Measurements from ENCODE around the gene SVOP. TPM values are rescaled to one million over a fixed set of nuclear protein-coding genes. Genes with fewer than 3 reads are reported as not detected.

Gene SVOP
- polyA plus RNA-seq, 2 of the 4 experiments (the other 2 are of a cell fraction): not detected

DNA sequence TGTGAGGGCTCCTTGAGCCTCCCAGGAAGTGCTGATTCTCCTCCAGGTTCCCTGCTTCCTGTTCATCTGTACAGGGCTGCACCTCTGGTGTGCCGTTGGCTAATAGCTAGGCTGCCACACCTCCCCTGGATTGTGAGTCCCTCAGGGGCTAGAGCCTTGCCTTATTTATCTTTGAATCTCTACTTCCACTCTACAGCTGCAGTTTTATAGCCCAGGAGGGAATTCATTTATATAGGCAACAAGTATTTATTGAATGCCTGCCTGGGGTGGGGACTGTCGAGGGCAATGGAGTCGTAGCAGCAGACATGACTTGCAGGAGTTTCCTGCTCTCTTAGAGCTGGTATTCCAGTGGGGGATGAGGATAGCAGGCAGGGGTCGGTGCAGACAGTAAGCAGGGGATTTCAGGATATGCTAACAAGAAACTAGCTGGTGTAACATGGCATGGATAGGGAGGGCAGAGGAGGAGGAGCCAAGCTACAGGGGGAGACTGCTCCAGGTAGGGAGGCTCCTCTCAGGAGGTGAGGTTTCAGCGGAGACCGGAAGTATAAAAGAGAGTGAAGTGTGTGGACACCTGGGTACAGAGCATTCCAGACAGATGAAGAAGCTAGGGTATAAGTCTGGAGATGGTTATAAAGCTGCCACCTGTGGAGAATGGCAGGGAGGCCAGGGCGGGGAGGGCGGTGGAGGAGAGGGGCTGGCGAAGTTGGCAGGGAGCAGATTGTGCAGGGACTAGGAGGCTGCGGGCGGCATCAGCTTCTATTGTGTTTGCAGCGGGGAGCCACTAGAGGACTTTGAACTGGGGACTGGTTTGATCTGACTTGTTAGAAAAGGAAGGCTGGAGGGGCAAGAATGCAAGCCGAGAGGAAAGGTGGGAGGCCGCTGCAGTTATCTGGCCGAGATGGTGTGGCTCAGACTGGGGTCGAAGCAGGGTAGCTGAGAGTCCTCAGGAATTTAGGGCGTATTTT lies 48.7 kb upstream of the SVOP start (continued):
- TF ChIP-seq, protein P1, sequence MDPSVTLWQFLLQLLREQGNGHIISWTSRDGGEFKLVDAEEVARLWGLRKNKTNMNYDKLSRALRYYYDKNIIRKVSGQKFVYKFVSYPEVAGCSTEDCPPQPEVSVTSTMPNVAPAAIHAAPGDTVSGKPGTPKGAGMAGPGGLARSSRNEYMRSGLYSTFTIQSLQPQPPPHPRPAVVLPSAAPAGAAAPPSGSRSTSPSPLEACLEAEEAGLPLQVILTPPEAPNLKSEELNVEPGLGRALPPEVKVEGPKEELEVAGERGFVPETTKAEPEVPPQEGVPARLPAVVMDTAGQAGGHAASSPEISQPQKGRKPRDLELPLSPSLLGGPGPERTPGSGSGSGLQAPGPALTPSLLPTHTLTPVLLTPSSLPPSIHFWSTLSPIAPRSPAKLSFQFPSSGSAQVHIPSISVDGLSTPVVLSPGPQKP (IDR thresholded peaks at IDR 0.05; ENCODE audit: low read depth, low read length): no peak
- no peak for TF ChIP-seq CHD4 (IDR thresholded peaks at IDR 0.05; ENCODE audit: borderline replicate concordance)
- no peak for TF ChIP-seq RARB (CRISPR knock-in tag; IDR thresholded peaks at IDR 0.05)

DNA sequence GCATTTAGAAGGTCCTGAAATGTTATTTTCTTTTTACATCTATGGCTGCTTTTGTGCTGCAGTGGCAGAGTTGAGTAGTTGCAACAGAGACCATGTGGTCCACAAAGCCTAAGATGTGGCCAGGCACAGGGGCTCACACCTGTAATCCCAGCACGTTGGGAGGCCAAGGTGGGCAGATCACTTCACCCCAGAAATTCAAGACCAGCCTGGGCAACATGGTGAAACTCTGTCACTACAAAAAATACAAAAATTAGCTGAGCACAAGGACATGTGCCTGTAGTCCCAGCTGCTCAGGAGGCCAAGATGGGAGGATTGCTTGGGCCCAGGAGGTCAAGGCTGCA lies 45.0 kb upstream of the SVOP start:
- Histone ChIP-seq H3K9me3 (peaks cover 3% of the 10 kb centered on the region; the same call in 1 of the 3 replicates), H3K4me1 (no peaks in the 10 kb centered on the region), H3K27ac (no peak overlapping the region), H3K4me2 (no peak overlapping the region), H3K4me3 (no peak overlapping the region)
- 62% methylated on average over 1 of the region's 1 CpG for WGBS (ENCODE audit: missing lambda C conversion rate)
- DNase-seq (ENCODE audit: low read depth in 1 of 2, low spot score in 1 of 2) (no peak), FAIRE-seq (no peak), ATAC-seq (no peak)
- TF ChIP-seq SREBF2 (IDR thresholded peaks at IDR 0.05): no peak
- TF ChIP-seq, protein P2, sequence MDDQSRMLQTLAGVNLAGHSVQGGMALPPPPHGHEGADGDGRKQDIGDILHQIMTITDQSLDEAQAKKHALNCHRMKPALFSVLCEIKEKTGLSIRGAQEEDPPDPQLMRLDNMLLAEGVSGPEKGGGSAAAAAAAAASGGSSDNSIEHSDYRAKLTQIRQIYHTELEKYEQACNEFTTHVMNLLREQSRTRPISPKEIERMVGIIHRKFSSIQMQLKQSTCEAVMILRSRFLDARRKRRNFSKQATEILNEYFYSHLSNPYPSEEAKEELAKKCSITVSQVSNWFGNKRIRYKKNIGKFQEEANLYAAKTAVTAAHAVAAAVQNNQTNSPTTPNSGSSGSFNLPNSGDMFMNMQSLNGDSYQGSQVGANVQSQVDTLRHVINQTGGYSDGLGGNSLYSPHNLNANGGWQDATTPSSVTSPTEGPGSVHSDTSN (IDR thresholded peaks at IDR 0.05): no peak
- no peak for TF ChIP-seq JUN (IDR thresholded peaks at IDR 0.05)
- TF ChIP-seq PHF8 (IDR thresholded peaks at IDR 0.05; ENCODE audit: borderline replicate concordance, low read depth): no peak
- TF ChIP-seq SMC3 (IDR thresholded peaks at IDR 0.05): no peak
- no peak for TF ChIP-seq RNF2 (IDR thresholded peaks at IDR 0.05; ENCODE audit: borderline replicate concordance, low read depth)
- TF ChIP-seq POLR2A (IDR thresholded peaks at IDR 0.05; ENCODE audit: low read length): no peak
- no peak for TF ChIP-seq JUNB (IDR thresholded peaks at IDR 0.05)
- TF ChIP-seq KDM1A (IDR thresholded peaks at IDR 0.05; ENCODE audit: low read depth): no peak
- ChIA-PET POLR2A (no interaction called here), CTCF (interaction anchor here (0.7 to 0.9 kb wide), 2 partner anchors 14 to 22 kb away, joined by 4 to 5 read pairs; no protein-coding TSS in a partner anchor)

DNA sequence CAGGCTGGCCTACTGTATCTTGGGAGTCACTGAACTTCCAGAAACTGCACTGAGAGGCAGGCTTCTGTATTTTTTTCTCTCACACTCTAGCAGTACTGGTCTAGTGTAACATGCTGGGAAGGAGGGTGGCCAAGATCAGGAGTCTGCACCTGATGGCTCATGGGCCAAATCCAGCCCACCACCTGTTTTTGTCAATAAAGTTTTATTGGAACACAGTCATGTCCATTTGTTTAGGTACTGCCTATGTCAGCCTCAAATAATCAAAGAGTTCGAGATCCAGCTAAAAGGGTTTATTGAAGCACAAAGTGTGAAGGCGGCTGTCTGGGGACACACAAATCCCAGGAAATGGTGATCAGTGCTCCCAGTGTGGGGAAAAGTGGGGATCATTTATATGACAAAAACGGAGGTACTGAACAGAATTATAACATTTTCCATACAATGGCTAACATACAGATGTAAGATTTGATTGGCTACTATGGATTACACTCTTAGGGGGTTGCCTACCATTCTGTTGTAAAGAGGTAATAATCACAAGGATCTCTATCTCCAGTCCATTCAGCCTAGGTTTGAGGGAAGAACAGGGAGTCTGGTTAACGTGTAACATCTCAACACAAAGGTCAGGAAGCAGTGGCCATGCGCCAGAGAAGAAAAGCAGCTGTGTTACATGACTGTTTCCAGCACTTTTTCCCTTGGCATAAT lies 44.4 kb upstream of the SVOP start:
- TF ChIP-seq CBX2 (IDR thresholded peaks at IDR 0.05; ENCODE audit: borderline replicate concordance, low read depth) (no peak), ZC3H11A (IDR thresholded peaks at IDR 0.05) (no peak), FOSL2 (IDR thresholded peaks at IDR 0.05) (no peak), FOSL2 (CRISPR knock-in tag; IDR thresholded peaks at IDR 0.05) (no peak), HDAC2 (IDR thresholded peaks at IDR 0.05) (no peak), JUNB (IDR thresholded peaks at IDR 0.05) (no peak), RFX5 (IDR thresholded peaks at IDR 0.05) (no peak), SREBF2 (IDR thresholded peaks at IDR 0.05) (no peak), EHF (CRISPR knock-in tag; IDR thresholded peaks at IDR 0.05) (no peak), HOXB5 (CRISPR knock-in tag; IDR thresholded peaks at IDR 0.05) (no peak), FOXS1 (CRISPR knock-in tag; IDR thresholded peaks at IDR 0.05) (no peak), NFE2L2 (conservative IDR thresholded peaks at IDR 0.05; ENCODE audit: low read length) (no peak)
- TF ChIP-seq, protein P3, sequence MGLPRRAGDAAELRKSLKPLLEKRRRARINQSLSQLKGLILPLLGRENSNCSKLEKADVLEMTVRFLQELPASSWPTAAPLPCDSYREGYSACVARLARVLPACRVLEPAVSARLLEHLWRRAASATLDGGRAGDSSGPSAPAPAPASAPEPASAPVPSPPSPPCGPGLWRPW (IDR thresholded peaks at IDR 0.05): no peak
- TF ChIP-seq, protein P4, sequence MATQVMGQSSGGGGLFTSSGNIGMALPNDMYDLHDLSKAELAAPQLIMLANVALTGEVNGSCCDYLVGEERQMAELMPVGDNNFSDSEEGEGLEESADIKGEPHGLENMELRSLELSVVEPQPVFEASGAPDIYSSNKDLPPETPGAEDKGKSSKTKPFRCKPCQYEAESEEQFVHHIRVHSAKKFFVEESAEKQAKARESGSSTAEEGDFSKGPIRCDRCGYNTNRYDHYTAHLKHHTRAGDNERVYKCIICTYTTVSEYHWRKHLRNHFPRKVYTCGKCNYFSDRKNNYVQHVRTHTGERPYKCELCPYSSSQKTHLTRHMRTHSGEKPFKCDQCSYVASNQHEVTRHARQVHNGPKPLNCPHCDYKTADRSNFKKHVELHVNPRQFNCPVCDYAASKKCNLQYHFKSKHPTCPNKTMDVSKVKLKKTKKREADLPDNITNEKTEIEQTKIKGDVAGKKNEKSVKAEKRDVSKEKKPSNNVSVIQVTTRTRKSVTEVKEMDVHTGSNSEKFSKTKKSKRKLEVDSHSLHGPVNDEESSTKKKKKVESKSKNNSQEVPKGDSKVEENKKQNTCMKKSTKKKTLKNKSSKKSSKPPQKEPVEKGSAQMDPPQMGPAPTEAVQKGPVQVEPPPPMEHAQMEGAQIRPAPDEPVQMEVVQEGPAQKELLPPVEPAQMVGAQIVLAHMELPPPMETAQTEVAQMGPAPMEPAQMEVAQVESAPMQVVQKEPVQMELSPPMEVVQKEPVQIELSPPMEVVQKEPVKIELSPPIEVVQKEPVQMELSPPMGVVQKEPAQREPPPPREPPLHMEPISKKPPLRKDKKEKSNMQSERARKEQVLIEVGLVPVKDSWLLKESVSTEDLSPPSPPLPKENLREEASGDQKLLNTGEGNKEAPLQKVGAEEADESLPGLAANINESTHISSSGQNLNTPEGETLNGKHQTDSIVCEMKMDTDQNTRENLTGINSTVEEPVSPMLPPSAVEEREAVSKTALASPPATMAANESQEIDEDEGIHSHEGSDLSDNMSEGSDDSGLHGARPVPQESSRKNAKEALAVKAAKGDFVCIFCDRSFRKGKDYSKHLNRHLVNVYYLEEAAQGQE (IDR thresholded peaks at IDR 0.05): no peak
- WGBS (ENCODE audit: missing lambda C conversion rate): 76% methylated on average over 5 of the region's 5 CpGs
- POLR2A ChIA-PET: no interaction called here
- Histone ChIP-seq H3K4me1 (no peaks in the 10 kb centered on the region), H3K4me3 (no peak overlapping the region), H3K4me2 (no peak overlapping the region), H3K27ac (no peak overlapping the region), H3K9me3 (peaks cover 3% of the 10 kb centered on the region; the same call in 1 of the 3 replicates)
- DNase-seq (ENCODE audit: low read depth in 1 of 2, low spot score in 1 of 2) (no peak), ATAC-seq (no peak), FAIRE-seq (no peak)
- CTCF ChIA-PET: interaction anchor here (0.7 to 0.9 kb wide), 2 partner anchors 15 to 22 kb away, joined by 4 to 5 read pairs; no protein-coding TSS in a partner anchor
